ENCODE results near the gene RELCH.
"Not testable (repeated sequence)": the region's sequence is repeated elsewhere in the genome, so short reads cannot be mapped to it uniquely, and the experiment has no call there.

RELCH gene, protein sequence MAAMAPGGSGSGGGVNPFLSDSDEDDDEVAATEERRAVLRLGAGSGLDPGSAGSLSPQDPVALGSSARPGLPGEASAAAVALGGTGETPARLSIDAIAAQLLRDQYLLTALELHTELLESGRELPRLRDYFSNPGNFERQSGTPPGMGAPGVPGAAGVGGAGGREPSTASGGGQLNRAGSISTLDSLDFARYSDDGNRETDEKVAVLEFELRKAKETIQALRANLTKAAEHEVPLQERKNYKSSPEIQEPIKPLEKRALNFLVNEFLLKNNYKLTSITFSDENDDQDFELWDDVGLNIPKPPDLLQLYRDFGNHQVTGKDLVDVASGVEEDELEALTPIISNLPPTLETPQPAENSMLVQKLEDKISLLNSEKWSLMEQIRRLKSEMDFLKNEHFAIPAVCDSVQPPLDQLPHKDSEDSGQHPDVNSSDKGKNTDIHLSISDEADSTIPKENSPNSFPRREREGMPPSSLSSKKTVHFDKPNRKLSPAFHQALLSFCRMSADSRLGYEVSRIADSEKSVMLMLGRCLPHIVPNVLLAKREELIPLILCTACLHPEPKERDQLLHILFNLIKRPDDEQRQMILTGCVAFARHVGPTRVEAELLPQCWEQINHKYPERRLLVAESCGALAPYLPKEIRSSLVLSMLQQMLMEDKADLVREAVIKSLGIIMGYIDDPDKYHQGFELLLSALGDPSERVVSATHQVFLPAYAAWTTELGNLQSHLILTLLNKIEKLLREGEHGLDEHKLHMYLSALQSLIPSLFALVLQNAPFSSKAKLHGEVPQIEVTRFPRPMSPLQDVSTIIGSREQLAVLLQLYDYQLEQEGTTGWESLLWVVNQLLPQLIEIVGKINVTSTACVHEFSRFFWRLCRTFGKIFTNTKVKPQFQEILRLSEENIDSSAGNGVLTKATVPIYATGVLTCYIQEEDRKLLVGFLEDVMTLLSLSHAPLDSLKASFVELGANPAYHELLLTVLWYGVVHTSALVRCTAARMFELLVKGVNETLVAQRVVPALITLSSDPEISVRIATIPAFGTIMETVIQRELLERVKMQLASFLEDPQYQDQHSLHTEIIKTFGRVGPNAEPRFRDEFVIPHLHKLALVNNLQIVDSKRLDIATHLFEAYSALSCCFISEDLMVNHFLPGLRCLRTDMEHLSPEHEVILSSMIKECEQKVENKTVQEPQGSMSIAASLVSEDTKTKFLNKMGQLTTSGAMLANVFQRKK

DNA sequence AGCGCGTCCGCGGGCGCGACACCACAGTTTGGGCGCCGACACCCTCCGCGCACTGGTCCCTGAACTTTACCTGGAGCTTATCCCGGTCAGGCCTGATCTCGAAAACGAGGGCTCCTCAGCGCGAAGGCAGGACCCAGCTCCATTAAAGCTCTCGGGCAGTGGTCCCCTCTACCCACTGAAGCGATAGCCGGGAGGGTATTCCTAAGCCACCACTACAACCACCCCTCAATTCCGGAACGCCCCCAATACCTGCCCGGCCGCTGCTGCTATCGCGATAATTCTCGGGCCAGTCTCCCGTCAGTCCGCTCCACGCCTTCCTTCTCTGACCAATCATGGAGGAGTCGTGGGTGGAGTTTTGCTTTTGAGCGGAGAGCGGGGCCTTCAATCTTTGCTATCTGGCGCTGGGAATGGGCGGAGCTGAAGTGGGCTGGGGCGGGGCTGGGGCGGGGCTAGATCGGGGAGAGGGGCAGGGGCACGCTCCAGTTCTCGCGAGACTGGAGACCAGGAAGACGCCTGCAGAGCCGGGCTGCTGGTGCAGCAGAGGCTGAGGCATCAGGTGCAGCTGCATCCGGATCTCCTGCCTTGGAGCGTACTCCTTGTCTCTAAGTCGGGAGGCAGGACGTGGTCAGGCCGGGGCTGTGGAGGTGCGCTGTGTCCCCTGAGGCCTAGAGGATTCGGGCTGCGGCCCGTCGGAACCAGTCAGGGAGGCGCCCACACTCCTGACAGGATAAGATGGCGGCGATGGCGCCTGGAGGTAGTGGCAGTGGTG is at the start of gene RELCH, which contains the start of gene PIGN:
Gene RELCH (plus strand): TSS at position 482 of the 769 bp plus-strand sequence. CDS start 251 bp downstream, at position 733.
Gene PIGN (minus strand): TSS at position 283 of the 769 bp plus-strand sequence. CDS start 25,703 bp downstream, outside the sequence.
- DNase-seq, result peak; percentile 98

DNA sequence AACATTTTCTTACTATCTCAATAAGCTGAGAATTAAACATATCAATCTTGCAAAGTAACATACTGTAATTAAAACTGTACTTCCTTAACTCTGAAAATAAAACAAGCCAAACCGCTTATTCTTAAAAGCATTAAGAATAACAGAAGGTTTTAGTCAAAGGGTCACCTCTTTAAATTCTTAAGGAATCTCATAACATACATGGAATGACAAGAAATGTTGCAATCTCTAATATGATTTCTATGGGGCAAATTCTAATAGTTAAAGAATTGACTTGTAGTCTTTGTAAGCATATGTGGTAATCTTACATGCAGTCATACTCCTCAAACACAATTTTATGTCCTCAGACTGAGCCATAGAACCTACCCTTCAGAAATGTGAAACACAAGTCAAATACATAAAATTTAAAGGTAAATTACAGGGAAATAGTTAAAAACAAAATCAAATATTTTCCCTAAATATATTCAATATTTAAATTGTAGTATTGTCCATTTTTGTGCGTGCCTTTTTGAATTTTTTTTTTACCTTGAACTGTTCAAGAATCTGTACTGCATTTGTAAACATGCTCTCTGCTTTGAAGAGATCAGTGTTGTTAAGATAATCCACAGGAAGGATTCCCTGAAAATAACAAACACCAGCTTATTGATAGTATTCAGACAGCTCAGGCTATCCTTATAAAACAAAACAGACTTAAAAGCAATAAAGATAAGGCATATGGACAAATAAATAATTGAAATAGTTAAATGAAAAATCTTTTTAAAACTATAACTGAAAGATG is 48.4 kb upstream of the RELCH start:
- DNase-seq, result no peak

DNA sequence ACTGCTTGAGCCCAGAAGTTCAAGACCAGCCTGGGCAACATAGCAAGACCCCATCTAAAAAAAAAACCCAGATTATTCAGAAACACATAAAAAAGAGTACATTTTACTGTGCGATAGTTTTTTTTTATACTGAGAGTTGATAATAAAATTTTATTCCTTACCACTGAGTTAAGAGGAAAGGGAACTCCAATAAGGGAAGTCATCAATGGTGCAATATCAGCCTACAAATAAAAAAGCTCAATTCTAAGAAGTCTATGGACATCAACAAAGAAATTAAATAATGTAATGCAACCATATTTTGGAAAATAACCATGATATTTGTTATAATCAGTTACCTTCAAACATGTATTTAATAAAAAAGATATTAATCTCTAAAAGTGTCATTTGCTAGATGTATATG is 46.8 kb upstream of the RELCH start:
- no peak for DNase-seq

DNA sequence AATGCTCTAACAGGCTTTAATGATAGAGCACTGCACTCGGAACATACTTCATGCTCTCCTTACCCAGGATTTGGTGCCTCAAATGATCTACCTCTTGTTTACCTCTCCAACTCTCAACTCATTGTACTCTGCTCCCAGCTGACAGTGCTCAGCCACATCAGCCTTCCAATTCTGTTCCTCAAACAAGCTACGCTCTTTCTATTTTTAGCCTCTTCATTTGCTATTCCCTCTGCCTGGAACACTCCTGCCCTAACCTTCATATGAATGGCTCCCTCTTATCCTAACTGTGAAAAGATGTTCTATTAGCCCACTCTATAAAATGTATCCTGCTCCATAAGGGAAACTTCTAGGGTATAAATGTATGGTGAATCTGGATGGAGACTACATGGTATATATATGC is 42.7 kb upstream of the RELCH start:
- no peak for DNase-seq

DNA sequence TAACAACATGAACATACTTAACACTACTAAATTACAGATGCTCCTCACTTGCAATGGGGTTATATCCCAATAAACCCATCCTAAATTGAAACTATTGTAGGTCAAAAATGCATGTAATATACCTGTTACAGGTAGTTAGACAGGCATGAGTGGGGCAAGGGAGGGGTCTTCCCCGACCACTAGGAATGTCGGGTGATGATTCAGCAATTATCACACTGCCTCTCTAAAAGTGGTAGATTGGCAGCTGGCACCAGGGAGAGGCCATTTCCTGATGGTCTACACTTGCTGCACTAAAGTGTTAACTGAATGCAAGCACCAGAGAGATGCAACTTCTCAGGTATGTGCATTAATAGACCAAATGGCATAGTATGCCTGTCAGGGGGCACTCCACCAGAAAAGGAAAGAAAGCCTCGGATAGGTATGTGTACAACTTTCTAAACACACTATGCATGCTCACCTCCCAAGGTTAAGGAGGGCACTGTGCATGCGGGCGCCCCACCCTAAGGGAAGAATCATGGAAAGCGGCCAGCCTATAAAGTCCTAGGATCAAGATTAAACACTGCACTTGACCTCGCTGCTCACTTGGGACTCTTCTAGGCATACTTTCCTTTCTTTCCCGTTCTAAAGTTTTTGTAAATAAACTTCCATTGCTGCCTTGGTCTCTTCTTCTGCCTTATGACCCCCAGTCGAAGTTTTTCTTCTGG is 35.8 kb upstream of the RELCH start:
- no peak for DNase-seq

DNA sequence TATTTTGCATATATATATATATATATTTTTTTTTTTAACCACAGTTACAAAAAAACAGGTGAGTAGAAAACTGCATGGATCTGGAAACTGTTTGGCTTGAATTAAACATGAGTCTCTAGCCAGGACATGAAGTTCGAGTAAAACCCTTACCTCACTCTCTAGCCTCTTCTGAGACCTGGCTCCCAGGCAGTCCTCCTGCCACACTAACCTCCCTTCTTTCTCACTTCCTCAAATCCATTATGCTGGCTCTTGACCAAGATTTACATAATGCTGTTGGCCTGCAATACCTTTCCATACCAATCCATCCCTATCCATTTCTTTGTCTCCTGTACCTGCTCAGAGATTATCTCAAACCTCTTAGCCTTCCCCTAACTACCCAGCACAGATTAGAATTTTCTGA is 34.2 kb upstream of the RELCH start:
- DNase-seq, result no peak

DNA sequence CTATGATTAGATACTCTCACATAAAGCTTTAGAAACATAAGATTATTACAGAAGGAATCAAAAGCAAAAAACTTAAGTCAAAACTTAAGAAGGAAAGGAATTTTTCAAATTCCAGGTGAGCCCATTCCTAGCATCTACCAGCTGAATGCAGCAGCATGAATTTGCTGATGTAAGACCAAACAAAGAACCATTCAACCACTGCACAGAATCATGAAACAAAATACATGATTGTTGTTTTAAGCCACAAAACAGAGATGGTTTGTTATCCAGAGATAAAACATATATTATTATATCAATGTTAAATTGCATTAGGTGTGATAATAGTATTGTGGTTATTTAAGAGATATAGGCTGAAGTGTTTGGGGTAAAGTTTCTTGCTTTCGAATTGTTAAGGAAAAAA is 29.2 kb upstream of the RELCH start:
- DNase-seq, result no peak

DNA sequence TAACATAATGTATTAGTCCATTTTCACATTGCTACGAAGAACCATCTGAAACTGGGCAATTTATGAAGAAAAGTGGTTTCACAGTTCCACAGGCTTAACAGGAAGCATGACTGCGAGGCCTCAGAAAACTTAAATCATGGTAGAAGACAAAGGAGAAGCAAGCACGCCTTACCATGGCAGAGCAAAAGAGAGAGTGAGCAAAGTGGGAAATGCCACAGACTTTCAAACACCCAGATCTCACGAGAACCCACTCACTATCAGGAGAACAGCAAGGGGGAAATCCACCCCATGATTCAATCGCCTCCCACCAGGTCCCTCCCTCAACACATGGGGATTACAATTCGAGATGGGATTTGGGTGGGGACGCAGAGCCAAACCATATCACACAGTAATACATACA is 22.7 kb upstream of the RELCH start:
- no peak for DNase-seq

DNA sequence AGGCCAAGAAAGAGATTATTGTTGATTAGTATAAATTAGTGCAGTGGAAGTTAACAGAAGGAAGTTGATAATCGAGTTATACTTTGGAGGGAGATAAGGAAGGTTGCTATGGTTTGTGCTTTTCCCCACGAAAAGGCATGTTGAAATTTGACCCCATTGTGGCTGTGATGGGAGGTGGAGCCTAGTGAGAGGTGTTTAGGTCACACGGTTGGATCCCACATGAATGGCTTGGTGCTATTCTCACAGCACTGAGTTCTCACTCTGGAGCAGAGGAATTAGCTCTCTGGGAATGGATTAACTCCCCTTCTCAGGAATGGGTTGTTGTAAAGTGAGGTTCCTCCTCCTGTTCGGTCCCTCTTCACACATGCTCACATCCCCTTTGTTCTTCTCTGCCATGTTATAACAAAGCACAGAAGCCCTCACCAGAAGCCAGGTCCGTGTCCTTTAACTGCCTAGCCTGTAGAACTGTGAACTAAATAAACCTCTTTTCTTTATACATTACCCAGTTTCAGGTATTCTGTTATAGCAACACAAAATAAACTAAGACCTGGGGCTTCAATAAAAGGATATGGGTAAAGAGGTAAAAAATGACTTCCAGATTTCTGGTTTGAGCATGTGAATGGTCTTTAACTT is 22.1 kb upstream of the RELCH start:
- DNase-seq, result no peak

DNA sequence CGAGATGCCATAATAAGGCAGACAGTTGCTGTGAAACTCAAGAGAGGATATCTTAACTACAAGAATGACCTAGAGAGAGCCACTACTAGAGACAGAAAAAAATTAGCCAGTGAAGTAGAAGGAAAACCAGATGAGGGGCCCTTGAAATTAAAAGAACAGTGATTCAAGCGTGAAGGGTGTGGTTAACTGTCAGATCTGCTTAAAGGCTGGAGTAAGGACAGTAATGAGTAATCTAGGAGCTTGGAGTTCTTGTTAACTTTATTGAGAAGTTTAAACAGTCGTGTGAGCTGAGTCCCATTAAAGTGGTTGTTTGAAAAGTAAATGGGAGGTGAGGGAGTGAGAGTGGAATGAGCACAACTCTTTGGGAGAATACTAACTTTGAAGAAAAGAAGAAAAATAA is 21.5 kb upstream of the RELCH start:
- DNase-seq, result no peak

DNA sequence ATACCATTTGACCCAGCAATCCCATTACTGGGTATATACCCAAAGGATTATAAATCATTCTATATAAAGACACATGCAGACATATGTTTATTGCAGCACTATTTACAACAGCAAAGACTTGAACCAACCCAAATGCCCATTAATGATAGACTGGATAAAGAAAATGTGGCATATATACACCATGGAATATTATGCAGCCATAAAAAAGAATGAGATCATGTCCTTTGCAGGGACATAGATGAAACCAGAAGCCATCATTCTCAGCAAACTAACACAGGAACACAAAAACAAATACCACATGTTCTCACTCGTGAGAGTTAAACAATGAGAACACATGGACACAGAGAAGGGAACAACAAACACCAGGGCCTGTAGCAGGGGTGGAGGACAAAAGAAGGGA is 20.5 kb upstream of the RELCH start:
- not testable (repeated sequence) for DNase-seq

DNA sequence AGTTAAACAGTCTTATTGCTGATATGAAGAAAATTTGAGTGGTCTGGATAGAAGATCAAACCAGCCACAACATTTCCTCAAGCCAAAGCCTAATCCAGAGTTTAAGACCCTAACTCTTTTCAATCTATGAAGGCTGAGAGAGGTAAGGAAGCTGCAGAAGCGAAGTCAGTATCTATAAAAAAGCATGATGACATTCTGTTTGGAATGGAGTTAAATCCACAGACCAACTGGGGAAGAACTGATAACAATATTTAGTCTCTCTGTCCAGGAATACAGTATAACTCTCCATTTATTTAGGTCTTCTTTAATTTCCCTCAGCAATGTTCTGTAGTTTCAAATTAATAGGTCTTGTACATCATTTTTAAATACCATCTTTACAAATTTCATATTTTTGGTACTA is 16.2 kb upstream of the RELCH start:
- no peak for DNase-seq

DNA sequence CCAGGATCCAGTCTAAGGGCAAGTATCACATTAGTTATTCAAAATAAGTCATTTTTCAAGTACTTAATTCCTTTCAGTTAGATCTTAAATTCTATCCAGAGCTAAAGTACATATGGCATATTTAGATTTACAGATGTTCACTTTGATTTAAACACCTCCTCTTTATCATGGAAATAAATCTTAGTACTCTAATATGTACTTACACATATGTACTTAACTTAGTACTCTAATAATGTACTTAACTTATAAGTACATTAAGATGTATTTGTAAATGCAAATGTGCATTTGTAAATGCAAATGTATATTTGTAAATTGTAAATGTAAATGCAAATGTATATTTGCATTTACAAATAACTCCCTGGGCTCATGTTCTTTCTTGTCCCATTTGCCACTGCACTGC is 14.8 kb upstream of the RELCH start:
- no peak for DNase-seq

DNA sequence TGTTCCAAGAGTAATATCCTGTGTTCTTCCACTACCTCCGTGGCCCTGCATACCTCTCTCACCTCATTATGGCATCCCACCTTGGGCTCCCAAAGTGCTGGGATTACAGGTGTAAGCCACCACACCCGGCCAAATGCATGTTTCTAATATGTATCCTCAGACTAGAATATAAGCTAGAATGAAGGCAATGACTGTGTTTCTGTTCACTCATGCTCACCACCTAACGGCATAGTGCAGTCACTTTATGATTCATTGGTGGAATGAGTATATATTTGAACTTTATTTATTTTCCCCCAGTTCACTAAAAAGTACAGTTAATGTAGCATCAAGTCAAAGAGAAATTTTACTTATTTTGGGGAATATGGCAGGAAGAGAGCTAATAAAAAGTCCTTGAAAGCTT is 11.5 kb upstream of the RELCH start:
- peak; percentile 21 for DNase-seq

DNA sequence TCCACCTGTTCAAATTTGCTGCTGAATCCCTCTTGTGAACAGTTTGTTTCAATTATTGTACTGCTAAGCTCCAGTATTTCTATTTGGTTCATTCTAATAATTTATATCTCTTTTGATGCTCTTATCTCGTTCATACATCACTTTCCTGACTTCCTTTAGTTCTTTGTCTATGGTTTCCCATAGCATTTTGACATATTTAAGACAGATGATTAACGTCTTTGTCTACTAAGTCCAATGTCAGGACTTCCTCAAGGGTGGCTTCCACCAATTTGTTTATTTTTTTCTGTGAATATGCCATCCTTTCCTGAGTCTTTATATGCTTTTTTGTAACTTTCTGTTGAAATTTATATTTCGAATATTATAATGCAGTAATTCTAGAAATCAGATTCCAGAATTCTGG is 9.8 kb upstream of the RELCH start:
- no peak for DNase-seq

DNA sequence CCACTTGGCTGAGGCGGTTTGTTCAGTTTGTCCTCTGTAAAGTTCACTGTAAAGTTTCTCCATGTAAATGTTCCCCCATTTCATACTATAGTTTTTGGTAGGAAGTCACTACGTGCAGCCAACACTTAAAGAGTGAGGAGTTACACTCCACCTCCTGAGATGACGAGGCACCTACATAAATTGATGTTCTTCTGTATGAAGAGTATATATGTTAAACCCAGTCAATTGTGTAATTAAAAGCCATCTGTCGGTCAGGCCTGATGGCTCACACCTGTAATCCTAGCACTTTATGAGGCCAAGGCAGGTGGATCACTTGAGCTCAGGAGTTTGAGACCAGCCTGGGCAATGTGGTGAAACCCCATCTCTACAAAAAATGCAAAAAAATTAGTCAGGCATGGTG is 7.8 kb upstream of the RELCH start:
- no peak for DNase-seq

DNA sequence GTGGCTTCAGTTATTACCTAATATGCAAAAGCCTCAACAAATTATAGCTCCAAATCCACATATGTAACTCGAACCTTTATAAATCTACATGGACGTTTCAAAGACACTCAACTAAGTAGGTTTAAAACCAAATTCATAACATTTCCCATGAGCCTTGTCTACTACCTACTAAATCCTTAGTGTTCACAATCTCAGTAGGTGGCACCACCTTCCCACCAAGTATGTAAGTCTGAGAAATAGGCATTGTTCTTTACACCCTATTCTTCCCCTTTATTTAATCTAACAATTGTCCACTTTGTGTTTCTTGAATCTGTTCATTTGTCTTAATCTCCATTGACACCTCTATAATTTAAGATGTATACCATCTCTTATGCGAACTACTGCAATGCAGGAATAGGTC is 4.8 kb upstream of the RELCH start:
- DNase-seq, result no peak

DNA sequence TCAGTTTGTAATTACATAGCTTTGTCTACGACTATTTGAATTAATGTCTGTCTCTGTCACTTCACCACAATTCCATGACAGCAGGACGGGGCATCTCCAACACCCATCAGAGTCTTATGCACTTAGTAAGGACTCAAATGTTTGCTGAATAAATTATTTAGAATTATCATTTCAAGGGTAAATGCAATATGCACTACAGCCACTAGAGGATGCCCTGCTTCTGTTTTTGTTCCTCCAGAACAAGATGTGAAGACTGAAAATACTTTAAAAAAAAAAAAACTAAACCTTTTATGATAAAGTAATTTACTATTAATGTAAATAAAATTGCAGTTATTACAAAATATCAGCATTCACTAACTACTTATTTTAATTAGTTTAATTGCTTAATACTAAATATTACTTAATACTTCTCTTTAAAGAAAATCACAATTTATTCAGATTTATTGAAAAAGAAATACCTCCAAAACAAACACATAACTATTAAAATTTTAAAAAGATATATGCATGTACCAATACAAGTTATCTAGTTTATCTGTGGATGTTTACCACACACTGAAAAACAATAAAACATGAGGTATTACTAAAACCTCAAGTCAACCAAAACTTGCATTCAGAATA is 3.4 kb upstream of the RELCH start:
- DNase-seq, result peak; percentile 60

DNA sequence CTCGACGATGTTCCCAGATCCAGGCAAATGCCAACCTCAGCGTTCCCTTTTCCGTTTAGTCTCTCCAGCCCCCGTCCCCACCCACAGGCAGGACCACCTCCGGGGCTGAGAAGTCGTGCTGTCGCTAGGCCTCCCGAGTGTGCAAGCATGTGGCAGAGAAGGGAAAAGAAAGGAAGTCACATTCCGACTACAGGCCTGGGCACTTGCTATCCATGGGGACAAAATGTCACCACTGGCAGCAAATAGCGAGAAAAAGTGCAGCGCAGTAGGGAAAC is 619 bp upstream of the RELCH start:
- no peak for DNase-seq
